Stimulated activated CD4-positive, alpha-beta T cell treated with anti-CD3 and anti-CD28 coated beads, Interleukin-2, amount 100 ng/mL, for 24 hours (primary cell): ENCODE results near the gene FBXO5.

Source experiments
- DNase-seq, 2 donors: peaks; one replicate each; pipeline ENCODE4 v3.0.0-alpha.2; 2020

The FBXO5 gene

DNA sequence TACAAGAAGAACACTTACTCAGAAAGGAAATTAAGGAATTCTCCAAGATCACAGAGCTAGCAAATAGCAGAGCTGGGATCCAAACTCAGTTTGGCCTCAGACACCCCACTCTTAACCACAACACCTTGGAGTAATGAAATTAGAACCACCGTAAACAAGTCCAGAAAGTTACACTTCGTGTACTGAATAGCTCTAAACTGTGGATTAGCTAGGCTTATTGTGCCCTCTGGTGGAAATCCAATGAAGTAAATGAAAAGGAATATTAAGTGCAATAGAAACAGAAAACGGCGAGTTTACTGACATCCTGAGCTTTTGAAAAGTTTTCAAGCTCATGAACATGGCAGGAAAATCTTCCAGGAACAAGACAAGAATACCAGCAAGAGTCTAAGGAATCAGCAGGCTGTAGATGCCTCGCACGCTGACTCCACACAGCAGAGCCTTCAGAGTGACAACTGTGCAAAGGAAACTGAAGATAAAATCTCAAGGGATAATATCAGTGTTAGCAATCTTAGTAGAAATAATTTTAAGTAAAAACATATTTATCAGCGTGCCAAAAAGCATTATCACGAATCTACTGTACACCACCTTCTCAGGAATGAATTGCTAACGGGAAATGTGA, 34.6 kb downstream of the FBXO5 start:
- no peak for DNase-seq

DNA sequence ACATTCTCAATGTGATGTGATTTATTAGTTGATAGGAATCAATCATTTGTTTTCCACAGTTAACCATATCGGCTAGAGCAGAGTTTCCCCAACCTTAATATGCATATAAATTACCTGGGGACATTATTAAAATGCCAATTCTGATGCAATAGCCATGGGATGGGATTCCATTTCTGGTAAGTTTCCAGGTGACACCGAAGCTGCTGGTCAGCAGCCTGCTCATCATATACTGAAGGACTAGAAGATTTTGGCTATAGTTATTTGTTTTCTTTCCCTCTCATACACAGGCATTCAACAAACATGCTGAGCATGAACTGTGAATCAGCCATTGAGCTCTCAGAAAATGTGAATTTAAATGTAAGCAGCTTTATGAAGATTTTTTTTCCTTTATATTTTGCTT, 35.8 kb downstream of the FBXO5 start:
- DNase-seq, result no peak

DNA sequence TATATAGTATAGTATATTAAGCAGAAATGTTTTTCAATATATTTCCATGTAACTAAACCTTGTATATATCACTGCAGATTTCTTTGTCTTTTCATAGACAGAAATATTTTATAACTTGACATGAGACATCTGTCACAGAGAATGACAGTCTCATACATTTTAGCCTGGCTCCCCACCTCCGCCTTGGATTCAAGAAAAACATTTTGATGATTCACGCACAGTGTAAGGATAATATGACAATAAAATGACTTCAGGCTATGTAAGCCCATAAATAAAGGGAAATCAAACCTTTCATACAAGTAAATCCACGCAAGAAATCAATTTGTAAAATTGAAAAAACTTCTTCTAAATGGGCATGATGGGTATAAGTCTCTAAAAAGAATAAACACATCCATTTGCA, 36.4 kb downstream of the FBXO5 start:
- DNase-seq, result no peak

DNA sequence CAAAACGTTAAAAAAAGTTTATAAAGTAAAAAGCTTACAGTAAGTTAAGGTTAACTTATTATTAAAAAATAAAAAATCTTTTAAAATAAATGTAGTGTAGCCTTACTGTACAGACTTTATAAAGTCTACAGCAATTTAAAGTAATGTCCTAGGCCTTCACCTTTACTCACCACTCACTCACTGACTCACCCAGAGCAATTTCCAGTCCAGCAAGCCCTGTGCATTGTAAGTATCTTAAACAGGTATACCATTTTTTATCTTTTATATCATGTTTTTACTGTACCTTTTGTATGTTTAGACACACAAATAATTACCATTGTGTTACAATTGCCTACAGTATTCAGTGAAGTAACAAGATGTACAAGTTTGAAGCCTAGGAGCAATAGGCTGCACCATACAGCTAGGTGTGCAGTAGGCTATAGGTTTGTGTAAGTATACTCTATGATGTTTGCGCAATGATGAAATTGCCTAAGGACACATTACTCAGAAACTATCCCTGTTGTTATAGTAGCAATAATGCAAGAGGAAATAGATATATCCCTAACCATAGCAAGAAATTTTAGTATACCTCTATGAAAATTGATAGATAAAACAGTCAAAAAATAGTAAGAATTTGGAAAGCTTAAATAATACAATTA, 39.5 kb downstream of the FBXO5 start:
- no peak for DNase-seq

DNA sequence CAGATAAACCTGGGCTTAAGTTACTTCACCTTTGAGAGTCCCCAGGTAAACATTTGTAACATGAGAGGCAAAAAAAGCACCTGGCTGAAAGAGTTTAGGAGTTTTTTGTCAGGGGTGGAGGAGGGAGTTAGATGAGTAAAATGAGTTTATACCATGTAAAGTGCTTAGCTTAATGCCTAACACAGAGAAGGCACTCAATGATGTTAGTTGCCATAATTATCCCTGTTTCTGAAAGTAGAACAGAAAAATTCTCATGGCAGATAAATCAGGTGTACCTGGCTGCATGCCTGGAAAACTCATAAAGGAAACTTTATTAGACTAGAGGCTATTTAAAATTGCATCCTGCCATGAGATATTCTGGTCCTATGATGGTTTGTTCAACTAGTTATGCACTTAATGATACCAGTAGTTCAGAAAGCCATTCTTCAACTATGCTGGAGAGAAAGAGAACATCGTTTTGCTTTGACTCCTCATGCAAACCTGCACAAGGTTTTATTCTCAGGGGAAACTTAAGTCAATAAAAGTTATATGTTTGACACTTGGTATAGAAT, 40.4 kb downstream of the FBXO5 start:
- no peak for DNase-seq

DNA sequence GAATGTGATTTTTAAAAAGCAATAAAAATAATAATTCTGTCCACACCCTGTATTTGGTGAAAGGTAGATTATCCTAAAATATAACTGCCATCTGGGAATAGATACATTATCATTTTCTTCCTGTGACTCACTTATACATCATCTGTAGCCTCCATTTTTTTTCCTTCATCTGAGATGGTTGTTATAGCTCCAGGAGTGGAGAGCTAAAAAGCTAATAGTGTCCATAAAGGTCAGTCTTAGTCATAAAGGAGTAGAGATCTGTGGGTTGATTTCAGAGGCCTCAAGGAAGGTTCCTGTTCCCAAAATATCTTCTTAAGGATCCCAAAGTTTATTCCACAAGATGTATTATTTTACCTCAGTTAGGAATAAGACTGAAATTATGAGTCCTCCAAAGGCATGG, 41.1 kb downstream of the FBXO5 start:
- no peak for DNase-seq

DNA sequence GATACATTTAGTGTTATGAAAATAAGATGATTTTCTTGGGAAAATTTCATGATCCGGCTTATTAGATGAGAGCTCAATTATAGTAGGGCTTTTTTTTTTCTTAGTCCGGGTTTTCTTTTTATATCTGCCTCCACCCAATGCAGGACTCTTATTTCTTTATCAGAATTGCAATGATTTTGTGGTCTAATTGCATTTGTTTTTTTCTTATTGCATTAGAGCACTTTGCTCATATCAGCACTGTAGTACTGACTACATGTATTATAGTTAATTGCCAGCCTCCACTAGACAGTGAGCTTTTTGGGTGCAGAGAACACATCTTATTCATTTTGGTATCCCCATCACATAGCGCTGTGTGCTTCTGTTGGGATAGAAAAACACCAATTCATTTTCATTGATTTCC, 50.0 kb downstream of the FBXO5 start:
- DNase-seq, result no peak

DNA sequence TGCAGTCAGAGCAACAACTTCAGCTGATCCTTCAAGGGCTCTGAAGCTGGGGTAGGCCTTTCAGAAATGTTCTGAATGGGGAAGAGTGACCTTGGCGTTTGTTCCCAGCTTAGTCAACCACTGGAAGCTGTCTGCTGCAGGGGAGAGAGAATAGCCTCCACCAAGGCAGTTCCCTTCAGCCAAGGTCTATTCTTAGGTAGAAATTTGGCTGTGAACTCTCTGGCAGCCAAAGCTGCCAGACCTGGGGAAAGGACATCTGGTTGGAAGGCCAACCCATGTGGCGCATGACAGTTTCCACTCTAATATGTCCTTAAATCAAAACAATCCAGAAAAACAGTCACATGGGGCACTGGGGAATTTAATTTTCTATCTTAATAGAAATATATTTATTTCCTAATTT, 60.1 kb downstream of the FBXO5 start:
- no peak for DNase-seq
